Measurements from ENCODE around the gene OTOP2.

GRCh38 chr17:74903034-74903433 is 21.0 kb upstream of the OTOP2 start:
- no peak for TF ChIP-seq CTCF (IDR thresholded peaks at IDR 0.05)
- TF ChIP-seq POLR2A (IDR thresholded peaks at IDR 0.05): no peak

All from adrenal gland (tissue), 5 donors.